Transverse colon (tissue), 4 donors: ENCODE measurements around the gene SH3RF3. TPM values are rescaled to one million over a fixed set of nuclear protein-coding genes. Genes with fewer than 3 reads are reported as not detected.

Experiments used
- DNase-seq: peaks from one replicate; pipeline ENCODE4 v3.0.0-alpha.2; 2019
- H3K27ac ChIP-seq, 4 donors: fragments of 200-600 bp; sonication (generic); 2 replicates each; pipeline ENCODE4 v1.5.1; 2016 to 2018; ENCODE audit warnings: inconsistent platforms in 4 of 4
- H3K27me3 ChIP-seq: fragments of 200-600 bp; sonication (generic); 2 replicates; pipeline ENCODE4 v1.5.1; 2017; ENCODE audit warnings: inconsistent platforms
- H3K36me3 ChIP-seq, 4 donors: fragments of 200-600 bp; sonication (generic); 2 replicates each; pipeline ENCODE4 v1.5.1; 2017 to 2019; ENCODE audit warnings: inconsistent platforms in 4 of 4
- H3K4me1 ChIP-seq, 4 donors: fragments of 200-600 bp; sonication (generic); 2 replicates each; pipeline ENCODE4 v1.5.1; 2017 to 2020; ENCODE audit warnings: inconsistent platforms in 4 of 4
- H3K4me3 ChIP-seq, 4 donors: fragments of 200-600 bp; sonication (generic); 1 replicate in 1 of 4; 2 replicates in 3 of 4; pipeline versions ENCODE4 v1.5.1 to v1.6.1; 2017 to 2019; ENCODE audit warnings: inconsistent platforms in 4 of 4
- H3K9me3 ChIP-seq, 2 donors: fragments of 200-600 bp; sonication (generic); 2 replicates each; pipeline ENCODE4 v1.5.1; 2017 to 2019; ENCODE audit warnings: inconsistent platforms in 2 of 2
- CTCF ChIP-seq, 5 experiments: fragments of 200-600 bp in 3 of 5; fragments of 450-650 bp in 2 of 5; sonication (generic) in 3 of 5; IDR thresholded peaks; 1 replicate in 2 of 5; 2 replicates in 3 of 5; pipeline ENCODE4 v1.5.1; 2016 to 2017; ENCODE audit warnings: antibody characterized with exemption in 5 of 5, inconsistent platforms in 3 of 5, mild to moderate bottlenecking in 2 of 5, moderate library complexity in 1 of 5
- EP300 ChIP-seq: sonication (generic); formaldehyde crosslinking; IDR thresholded peaks from one replicate; pipeline ENCODE4 v1.6.1; 2017; ENCODE audit warnings: antibody characterized with exemption, low read depth
- POLR2A ChIP-seq: fragments of 450-650 bp; IDR thresholded peaks from one replicate; pipeline ENCODE4 v1.6.1; 2016; ENCODE audit warnings: antibody characterized with exemption, mild to moderate bottlenecking, moderate library complexity
- POLR2AphosphoS5 ChIP-seq, 3 donors: sonication (generic); formaldehyde crosslinking; IDR thresholded peaks; one replicate each; pipeline ENCODE4 v1.6.1; 2016; ENCODE audit warnings: antibody characterized with exemption in 3 of 3
- WGBS, 2 donors: methylation state at CpG; one replicate each; pipeline ENCODE4 v1.1.5; 2018; ENCODE audit warnings: low coverage in 1 of 2; 5-methylcytosine and 5-hydroxymethylcytosine counted together
- in situ Hi-C, 4 donors: fragments of 200-750 bp; cut with MboI; loops; one replicate each; pipeline versions ENCODE4 v1.15.0 to v1.15.1; 2017; ENCODE audit warnings: low sequenced_read_pairs in 3 of 4, low pct_ligation_motif_present in 1 of 4, low pct_unique_long_range_greater_than_20kb in 1 of 4
- intact Hi-C: fragments of 100-400 bp; cut with DNase I; formaldehyde crosslinking; loops from one replicate; pipeline ENCODE4 v1.15.1; 2023; ENCODE audit warnings: low total_unique reads
- total RNA-seq, 4 donors: library from RNA; depleted of rRNA; stranded (reverse); fragments of >200 nt; gene quantifications; one replicate each; pipeline ENCODE4 v1.1.0, GENCODE V29; 2016

The SH3RF3 gene
- total RNA-seq, 4 donors from 2014 or later: 1.9 to 8.8 (median 2.9) TPM

- in situ Hi-C loops: no loop called here
- TF ChIP-seq POLR2AphosphoS5 (IDR thresholded peaks at IDR 0.05): peak; percentile 27 to 36 (median 31)
- TF ChIP-seq POLR2A: no peak
- no peak for TF ChIP-seq CTCF (IDR thresholded peaks at IDR 0.05)
- peak; percentile 51 for TF ChIP-seq EP300
- no peaks in the 10 kb centered on the region for H3K9me3 ChIP-seq
- WGBS, 2 donors: 80 to 85% methylated on average over 2 to 13 of the region's 13 CpGs
- no peak for DNase-seq
- peak overlapping the region; percentile 11 to 60 (median 38) for H3K27ac ChIP-seq
- peaks cover 0 to 5% (median 0%) of the 10 kb centered on the region in 4 donors for H3K4me1 ChIP-seq
- no peaks in the 10 kb centered on the region for H3K36me3 ChIP-seq
- intact Hi-C loops: loop anchor here (1.0 kb wide), 1 partner anchor 12 kb away; no protein-coding TSS in a partner anchor
- no peaks in the 10 kb centered on the region for H3K27me3 ChIP-seq
- H3K4me3 ChIP-seq: no peak overlapping the region
These were observed 307.0 kb downstream of the SH3RF3 start for GRCh38 chr2:109435901-109436598.

GRCh38 chr2:109436610-109437225, 307.7 kb downstream of the SH3RF3 start:
- H3K4me1 ChIP-seq: peaks cover 0 to 5% (median 0%) of the 10 kb centered on the region in 4 donors
- TF ChIP-seq POLR2A (no peak), POLR2AphosphoS5 (IDR thresholded peaks at IDR 0.05) (no peak), CTCF (IDR thresholded peaks at IDR 0.05) (no peak), EP300 (no peak)
- intact Hi-C loops (no loop called here), in situ Hi-C loops (no loop called here)
- WGBS, 2 donors: 74% methylated on average over 15 of the region's 15 CpGs; no CpG with 5 or more reads in 1 of the 2 donors
- peak overlapping the region; percentile 30 to 69 (median 58) for H3K27ac ChIP-seq
- H3K9me3 ChIP-seq: peaks cover 0 to 2% of the 10 kb centered on the region in 2 donors
- DNase-seq: no peak
- H3K27me3 ChIP-seq: no peaks in the 10 kb centered on the region
- no peak overlapping the region for H3K4me3 ChIP-seq
- no peaks in the 10 kb centered on the region for H3K36me3 ChIP-seq

GRCh38 chr2:109437325-109438090, 308.5 kb downstream of the SH3RF3 start:
- Histone ChIP-seq H3K27me3 (no peaks in the 10 kb centered on the region), H3K27ac (peak overlapping the region; percentile 30 to 69 (median 58)), H3K9me3 (peaks cover 2 to 4% of the 10 kb centered on the region in 2 donors), H3K4me1 (peaks cover 0 to 5% (median 0%) of the 10 kb centered on the region in 4 donors), H3K36me3 (no peaks in the 10 kb centered on the region), H3K4me3 (no peak overlapping the region)
- intact Hi-C loops: no loop called here
- 71% methylated on average over 6 to 15 of the region's 15 CpGs for WGBS, 2 donors
- in situ Hi-C loops: no loop called here
- TF ChIP-seq POLR2AphosphoS5 (IDR thresholded peaks at IDR 0.05) (peak in 2 of 3 donors; percentile 4 to 25), CTCF (IDR thresholded peaks at IDR 0.05) (no peak)
- peak; percentile 15 for DNase-seq

- DNase-seq: no peak
- Histone ChIP-seq H3K4me3 (no peak overlapping the region), H3K36me3 (no peaks in the 10 kb centered on the region), H3K27me3 (no peaks in the 10 kb centered on the region), H3K9me3 (peaks cover 8 to 9% of the 10 kb centered on the region in 2 donors), H3K27ac (peak overlapping the region; percentile 27 to 63 (median 42)), H3K4me1 (peaks cover 0 to 5% (median 0%) of the 10 kb centered on the region in 4 donors)
- in situ Hi-C loops: no loop called here
- intact Hi-C loops: no loop called here
- 100% methylated on average over 1 of the region's 1 CpG; no CpG with 5 or more reads in 1 of the 2 donors for WGBS, 2 donors
- no peak for TF ChIP-seq POLR2AphosphoS5 (IDR thresholded peaks at IDR 0.05)
- no peak for TF ChIP-seq CTCF (IDR thresholded peaks at IDR 0.05)
- no peak for TF ChIP-seq EP300
- TF ChIP-seq POLR2A: no peak
These were observed 309.1 kb downstream of the SH3RF3 start for GRCh38 chr2:109438146-109438545.
